HEK293 (cell line): Measurements from ENCODE around the gene ZFR2.

Source experiments
- GLIS1 ChIP-seq: fragments of 450-650 bp; formaldehyde crosslinking; IDR thresholded peaks from 2 replicates; pipeline ENCODE4 v1.5.1; 2016; ENCODE audit warnings: missing biosample characterization, missing genetic modification characterization
- IKZF3 ChIP-seq: fragments of 450-650 bp; IDR thresholded peaks from 2 replicates; pipeline ENCODE4 v1.5.0; 2018; ENCODE audit warnings: missing biosample characterization, mild to moderate bottlenecking, missing genetic modification characterization, moderate library complexity
- KLF16 ChIP-seq: fragments of 450-650 bp; formaldehyde crosslinking; IDR thresholded peaks from 2 replicates; pipeline ENCODE4 v1.5.1; 2017; ENCODE audit warnings: missing biosample characterization, missing genetic modification characterization
- KLF17 ChIP-seq: fragments of 450-650 bp; formaldehyde crosslinking; IDR thresholded peaks from 2 replicates; pipeline ENCODE4 v1.5.1; 2016; ENCODE audit warnings: missing biosample characterization, missing genetic modification characterization
- ZBTB20 ChIP-seq: fragments of 450-650 bp; formaldehyde crosslinking; IDR thresholded peaks from 2 replicates; pipeline ENCODE4 v1.5.1; 2016; ENCODE audit warnings: missing biosample characterization, missing genetic modification characterization
- ZBTB21 ChIP-seq: fragments of 450-650 bp; formaldehyde crosslinking; IDR thresholded peaks from 2 replicates; pipeline ENCODE4 v1.5.1; 2017; ENCODE audit warnings: missing biosample characterization, missing genetic modification characterization
- ZEB2 ChIP-seq: fragments of 450-650 bp; formaldehyde crosslinking; IDR thresholded peaks from 2 replicates; pipeline ENCODE4 v1.5.1; 2016; ENCODE audit warnings: missing biosample characterization, missing genetic modification characterization
- ZFHX2 ChIP-seq: fragments of 450-650 bp; formaldehyde crosslinking; conservative IDR thresholded peaks from 2 replicates; pipeline ENCODE4 v1.5.1; 2016; ENCODE audit warnings: missing biosample characterization, missing genetic modification characterization
- ZNF114 ChIP-seq: fragments of 450-650 bp; formaldehyde crosslinking; IDR thresholded peaks from 2 replicates; pipeline ENCODE4 v1.5.0; 2017; ENCODE audit warnings: missing biosample characterization, missing genetic modification characterization
- ZNF248 ChIP-seq: fragments of 450-650 bp; formaldehyde crosslinking; IDR thresholded peaks from 2 replicates; pipeline ENCODE4 v1.5.1; 2017; ENCODE audit warnings: missing biosample characterization, missing genetic modification characterization
- ZNF398 ChIP-seq: fragments of 450-650 bp; formaldehyde crosslinking; IDR thresholded peaks from 2 replicates; pipeline ENCODE4 v1.5.1; 2017; ENCODE audit warnings: missing biosample characterization, missing genetic modification characterization
- ZNF514 ChIP-seq: fragments of 450-650 bp; formaldehyde crosslinking; IDR thresholded peaks from 2 replicates; pipeline ENCODE4 v1.5.1; 2016; ENCODE audit warnings: missing biosample characterization, missing genetic modification characterization
- ZNF548 ChIP-seq: fragments of 450-650 bp; formaldehyde crosslinking; IDR thresholded peaks from 2 replicates; pipeline ENCODE4 v1.5.1; 2016; ENCODE audit warnings: missing biosample characterization, missing genetic modification characterization
- ZNF558 ChIP-seq: fragments of 450-650 bp; formaldehyde crosslinking; IDR thresholded peaks from 2 replicates; pipeline ENCODE4 v1.5.1; 2016; ENCODE audit warnings: missing biosample characterization, missing genetic modification characterization
- ZNF600 ChIP-seq: fragments of 450-650 bp; formaldehyde crosslinking; IDR thresholded peaks from 2 replicates; pipeline ENCODE4 v1.5.1; 2016; ENCODE audit warnings: missing biosample characterization, missing genetic modification characterization
- ZNF621 ChIP-seq: fragments of 450-650 bp; formaldehyde crosslinking; IDR thresholded peaks from 2 replicates; pipeline ENCODE4 v1.5.1; 2017; ENCODE audit warnings: missing biosample characterization, missing genetic modification characterization
- ZNF692 ChIP-seq: fragments of 450-650 bp; formaldehyde crosslinking; IDR thresholded peaks from 2 replicates; pipeline ENCODE4 v1.5.1; 2016; ENCODE audit warnings: missing biosample characterization, missing genetic modification characterization
- TF ChIP-seq, protein P1 (sequence below): fragments of 450-650 bp; formaldehyde crosslinking; IDR thresholded peaks from 2 replicates; pipeline ENCODE4 v1.5.1; 2016; ENCODE audit warnings: missing biosample characterization, missing genetic modification characterization
- TF ChIP-seq, protein P2 (sequence below): fragments of 450-650 bp; formaldehyde crosslinking; IDR thresholded peaks from 2 replicates; pipeline ENCODE4 v1.5.1; 2016; ENCODE audit warnings: missing biosample characterization, missing genetic modification characterization
- TF ChIP-seq, protein P3 (sequence below): fragments of 450-650 bp; formaldehyde crosslinking; IDR thresholded peaks from 2 replicates; pipeline ENCODE4 v1.5.1; 2016; ENCODE audit warnings: missing biosample characterization, missing genetic modification characterization
- TF ChIP-seq, protein P4 (sequence below): fragments of 450-650 bp; formaldehyde crosslinking; IDR thresholded peaks from 2 replicates; pipeline ENCODE4 v1.5.1; 2016; ENCODE audit warnings: missing biosample characterization, missing genetic modification characterization

ZFR2 gene

GRCh38 chr19:3852614-3853254 lies 16.1 kb downstream of the ZFR2 start (continued):
- TF ChIP-seq, protein P1, sequence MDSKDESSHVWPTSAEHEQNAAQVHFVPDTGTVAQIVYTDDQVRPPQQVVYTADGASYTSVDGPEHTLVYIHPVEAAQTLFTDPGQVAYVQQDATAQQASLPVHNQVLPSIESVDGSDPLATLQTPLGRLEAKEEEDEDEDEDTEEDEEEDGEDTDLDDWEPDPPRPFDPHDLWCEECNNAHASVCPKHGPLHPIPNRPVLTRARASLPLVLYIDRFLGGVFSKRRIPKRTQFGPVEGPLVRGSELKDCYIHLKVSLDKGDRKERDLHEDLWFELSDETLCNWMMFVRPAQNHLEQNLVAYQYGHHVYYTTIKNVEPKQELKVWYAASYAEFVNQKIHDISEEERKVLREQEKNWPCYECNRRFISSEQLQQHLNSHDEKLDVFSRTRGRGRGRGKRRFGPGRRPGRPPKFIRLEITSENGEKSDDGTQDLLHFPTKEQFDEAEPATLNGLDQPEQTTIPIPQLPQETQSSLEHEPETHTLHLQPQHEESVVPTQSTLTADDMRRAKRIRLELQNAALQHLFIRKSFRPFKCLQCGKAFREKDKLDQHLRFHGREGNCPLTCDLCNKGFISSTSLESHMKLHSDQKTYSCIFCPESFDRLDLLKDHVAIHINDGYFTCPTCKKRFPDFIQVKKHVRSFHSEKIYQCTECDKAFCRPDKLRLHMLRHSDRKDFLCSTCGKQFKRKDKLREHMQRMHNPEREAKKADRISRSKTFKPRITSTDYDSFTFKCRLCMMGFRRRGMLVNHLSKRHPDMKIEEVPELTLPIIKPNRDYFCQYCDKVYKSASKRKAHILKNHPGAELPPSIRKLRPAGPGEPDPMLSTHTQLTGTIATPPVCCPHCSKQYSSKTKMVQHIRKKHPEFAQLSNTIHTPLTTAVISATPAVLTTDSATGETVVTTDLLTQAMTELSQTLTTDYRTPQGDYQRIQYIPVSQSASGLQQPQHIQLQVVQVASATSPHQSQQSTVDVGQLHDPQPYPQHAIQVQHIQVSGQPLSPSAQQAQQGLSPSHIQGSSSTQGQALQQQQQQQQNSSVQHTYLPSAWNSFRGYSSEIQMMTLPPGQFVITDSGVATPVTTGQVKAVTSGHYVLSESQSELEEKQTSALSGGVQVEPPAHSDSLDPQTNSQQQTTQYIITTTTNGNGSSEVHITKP (tag by site-specific recombination) = peak; percentile 26; the same call in 1 of the 2 replicates
- TF ChIP-seq GLIS1 (tag by site-specific recombination) = peak; percentile 49
- TF ChIP-seq ZBTB20 (tag by site-specific recombination) = peak; percentile 54
- 0 out of 2 replicates have a peak, but pooled peaks have one; percentile 24 for TF ChIP-seq ZNF600 (tag by site-specific recombination)
- no peak for TF ChIP-seq IKZF3 (tag by site-specific recombination)
- TF ChIP-seq, protein P2, sequence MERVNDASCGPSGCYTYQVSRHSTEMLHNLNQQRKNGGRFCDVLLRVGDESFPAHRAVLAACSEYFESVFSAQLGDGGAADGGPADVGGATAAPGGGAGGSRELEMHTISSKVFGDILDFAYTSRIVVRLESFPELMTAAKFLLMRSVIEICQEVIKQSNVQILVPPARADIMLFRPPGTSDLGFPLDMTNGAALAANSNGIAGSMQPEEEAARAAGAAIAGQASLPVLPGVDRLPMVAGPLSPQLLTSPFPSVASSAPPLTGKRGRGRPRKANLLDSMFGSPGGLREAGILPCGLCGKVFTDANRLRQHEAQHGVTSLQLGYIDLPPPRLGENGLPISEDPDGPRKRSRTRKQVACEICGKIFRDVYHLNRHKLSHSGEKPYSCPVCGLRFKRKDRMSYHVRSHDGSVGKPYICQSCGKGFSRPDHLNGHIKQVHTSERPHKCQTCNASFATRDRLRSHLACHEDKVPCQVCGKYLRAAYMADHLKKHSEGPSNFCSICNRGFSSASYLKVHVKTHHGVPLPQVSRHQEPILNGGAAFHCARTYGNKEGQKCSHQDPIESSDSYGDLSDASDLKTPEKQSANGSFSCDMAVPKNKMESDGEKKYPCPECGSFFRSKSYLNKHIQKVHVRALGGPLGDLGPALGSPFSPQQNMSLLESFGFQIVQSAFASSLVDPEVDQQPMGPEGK (tag by site-specific recombination) = peak; percentile 55
- TF ChIP-seq ZNF248 = no peak
- peak; percentile 34; the same call in 1 of the 2 replicates for TF ChIP-seq ZNF558 (tag by site-specific recombination)
- no peak for TF ChIP-seq ZNF114
- peak; percentile 94 for TF ChIP-seq ZNF621 (tag by site-specific recombination)
- TF ChIP-seq ZNF692 = peak; percentile 83
- TF ChIP-seq, protein P3, sequence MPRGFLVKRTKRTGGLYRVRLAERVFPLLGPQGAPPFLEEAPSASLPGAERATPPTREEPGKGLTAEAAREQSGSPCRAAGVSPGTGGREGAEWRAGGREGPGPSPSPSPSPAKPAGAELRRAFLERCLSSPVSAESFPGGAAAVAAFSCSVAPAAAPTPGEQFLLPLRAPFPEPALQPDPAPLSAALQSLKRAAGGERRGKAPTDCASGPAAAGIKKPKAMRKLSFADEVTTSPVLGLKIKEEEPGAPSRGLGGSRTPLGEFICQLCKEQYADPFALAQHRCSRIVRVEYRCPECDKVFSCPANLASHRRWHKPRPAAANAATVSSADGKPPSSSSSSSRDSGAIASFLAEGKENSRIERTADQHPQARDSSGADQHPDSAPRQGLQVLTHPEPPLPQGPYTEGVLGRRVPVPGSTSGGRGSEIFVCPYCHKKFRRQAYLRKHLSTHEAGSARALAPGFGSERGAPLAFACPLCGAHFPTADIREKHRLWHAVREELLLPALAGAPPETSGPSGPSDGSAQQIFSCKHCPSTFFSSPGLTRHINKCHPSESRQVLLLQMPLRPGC (tag by site-specific recombination) = peak; percentile 31; the same call in 1 of the 2 replicates
- TF ChIP-seq ZNF514 (tag by site-specific recombination) = no peak
- TF ChIP-seq ZNF398 (tag by site-specific recombination) = peak; percentile 53; the same call in 1 of the 2 replicates
- TF ChIP-seq KLF16 (tag by site-specific recombination) = peak; percentile 31; the same call in 1 of the 2 replicates
- 0 out of 2 replicates have a peak, but pooled peaks have one; percentile 10 for TF ChIP-seq ZNF548 (tag by site-specific recombination)
- 0 out of 2 replicates have a peak, but pooled peaks have one; percentile 37 for TF ChIP-seq ZBTB21
- peak; percentile 69 for TF ChIP-seq ZFHX2 (tag by site-specific recombination)
- TF ChIP-seq ZEB2 (tag by site-specific recombination) = peak; percentile 40; the same call in 1 of the 2 replicates
- TF ChIP-seq, protein P4, sequence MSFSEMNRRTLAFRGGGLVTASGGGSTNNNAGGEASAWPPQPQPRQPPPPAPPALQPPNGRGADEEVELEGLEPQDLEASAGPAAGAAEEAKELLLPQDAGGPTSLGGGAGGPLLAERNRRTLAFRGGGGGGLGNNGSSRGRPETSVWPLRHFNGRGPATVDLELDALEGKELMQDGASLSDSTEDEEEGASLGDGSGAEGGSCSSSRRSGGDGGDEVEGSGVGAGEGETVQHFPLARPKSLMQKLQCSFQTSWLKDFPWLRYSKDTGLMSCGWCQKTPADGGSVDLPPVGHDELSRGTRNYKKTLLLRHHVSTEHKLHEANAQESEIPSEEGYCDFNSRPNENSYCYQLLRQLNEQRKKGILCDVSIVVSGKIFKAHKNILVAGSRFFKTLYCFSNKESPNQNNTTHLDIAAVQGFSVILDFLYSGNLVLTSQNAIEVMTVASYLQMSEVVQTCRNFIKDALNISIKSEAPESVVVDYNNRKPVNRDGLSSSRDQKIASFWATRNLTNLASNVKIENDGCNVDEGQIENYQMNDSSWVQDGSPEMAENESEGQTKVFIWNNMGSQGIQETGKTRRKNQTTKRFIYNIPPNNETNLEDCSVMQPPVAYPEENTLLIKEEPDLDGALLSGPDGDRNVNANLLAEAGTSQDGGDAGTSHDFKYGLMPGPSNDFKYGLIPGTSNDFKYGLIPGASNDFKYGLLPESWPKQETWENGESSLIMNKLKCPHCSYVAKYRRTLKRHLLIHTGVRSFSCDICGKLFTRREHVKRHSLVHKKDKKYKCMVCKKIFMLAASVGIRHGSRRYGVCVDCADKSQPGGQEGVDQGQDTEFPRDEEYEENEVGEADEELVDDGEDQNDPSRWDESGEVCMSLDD (tag by site-specific recombination) = peak; percentile 75
- 0 out of 2 replicates have a peak, but pooled peaks have one; percentile 51 for TF ChIP-seq KLF17 (tag by site-specific recombination)
